HG02973 (cell line): Measurements from ENCODE around the gene TAF1B.
A peak's percentile ranks its signal among the peaks of the same experiment; 100 is the strongest.

Source experiments
- ATAC-seq: cut with Tn5 transposase; IDR thresholded peaks from one replicate; pipeline ENCODE4 v1.9.1; 2021; ENCODE audit warnings: moderate library complexity; ENCODE audit not compliant: unreplicated experiment

Gene TAF1B

GRCh38 chr2:9843229-9844035 is at the start of gene TAF1B:
TSS of gene TAF1B (plus strand) at chr2:9843474. CDS start at chr2:9843542, 68 bp downstream.
- peak; percentile 77 for ATAC-seq

DNA sequence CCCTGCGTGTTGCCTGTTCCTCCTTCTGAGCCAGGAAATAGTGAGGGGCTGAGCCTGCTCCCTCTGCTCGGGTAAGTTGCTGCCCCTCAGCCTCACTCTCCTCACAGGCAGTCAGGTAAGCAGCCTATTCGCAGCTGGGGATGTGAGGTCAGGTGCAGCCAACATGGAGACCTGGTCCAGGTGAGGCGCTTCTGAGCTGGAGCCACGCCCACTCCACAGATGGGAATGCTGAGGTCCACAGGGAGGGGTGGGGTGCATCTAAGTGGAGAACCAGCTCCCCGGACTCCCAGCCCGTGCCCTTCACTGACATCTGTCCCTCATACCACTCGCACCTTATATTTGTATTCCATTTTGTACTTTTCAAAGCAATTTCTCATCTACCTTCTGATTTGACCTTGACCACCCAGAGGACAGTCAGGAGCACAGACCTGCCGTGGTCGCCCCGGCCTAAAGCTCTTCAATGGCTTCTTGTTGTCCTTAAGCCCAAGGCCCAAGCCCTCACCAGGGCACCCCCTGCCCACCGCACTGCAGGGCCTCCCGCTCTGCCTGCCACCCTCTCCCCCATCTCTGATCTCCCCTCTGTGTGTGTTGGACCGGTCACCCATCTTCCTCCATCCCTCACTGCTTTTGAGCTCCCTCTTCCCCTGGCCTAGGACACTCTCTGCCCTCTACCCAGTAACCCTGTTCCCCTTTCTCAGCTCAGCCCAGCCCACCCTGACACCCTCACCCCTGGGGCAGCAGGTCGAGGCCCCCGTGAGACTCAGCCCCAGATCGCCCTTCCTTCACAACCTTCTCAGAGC is 49.2 kb upstream of the TAF1B start:
- no peak for ATAC-seq

DNA sequence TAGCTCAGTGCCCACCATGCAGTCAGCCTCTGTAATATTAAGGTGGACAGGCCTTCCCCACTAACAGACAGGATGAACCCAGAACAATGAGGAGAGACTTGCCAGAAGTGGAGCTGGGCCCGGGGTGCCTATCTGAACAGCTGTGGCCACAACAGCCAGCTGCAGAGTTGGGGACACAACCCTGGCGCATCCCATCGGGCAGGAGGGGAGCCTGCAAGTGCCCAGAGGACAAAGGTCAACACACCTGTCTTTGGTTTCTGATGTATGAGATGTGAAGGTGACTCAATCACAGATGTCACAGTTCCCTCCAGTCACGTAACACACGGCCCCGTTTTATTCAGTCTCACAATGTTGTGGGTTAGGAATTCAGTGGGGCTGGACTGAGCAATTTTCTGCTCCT is 48.2 kb upstream of the TAF1B start:
- no peak for ATAC-seq

DNA sequence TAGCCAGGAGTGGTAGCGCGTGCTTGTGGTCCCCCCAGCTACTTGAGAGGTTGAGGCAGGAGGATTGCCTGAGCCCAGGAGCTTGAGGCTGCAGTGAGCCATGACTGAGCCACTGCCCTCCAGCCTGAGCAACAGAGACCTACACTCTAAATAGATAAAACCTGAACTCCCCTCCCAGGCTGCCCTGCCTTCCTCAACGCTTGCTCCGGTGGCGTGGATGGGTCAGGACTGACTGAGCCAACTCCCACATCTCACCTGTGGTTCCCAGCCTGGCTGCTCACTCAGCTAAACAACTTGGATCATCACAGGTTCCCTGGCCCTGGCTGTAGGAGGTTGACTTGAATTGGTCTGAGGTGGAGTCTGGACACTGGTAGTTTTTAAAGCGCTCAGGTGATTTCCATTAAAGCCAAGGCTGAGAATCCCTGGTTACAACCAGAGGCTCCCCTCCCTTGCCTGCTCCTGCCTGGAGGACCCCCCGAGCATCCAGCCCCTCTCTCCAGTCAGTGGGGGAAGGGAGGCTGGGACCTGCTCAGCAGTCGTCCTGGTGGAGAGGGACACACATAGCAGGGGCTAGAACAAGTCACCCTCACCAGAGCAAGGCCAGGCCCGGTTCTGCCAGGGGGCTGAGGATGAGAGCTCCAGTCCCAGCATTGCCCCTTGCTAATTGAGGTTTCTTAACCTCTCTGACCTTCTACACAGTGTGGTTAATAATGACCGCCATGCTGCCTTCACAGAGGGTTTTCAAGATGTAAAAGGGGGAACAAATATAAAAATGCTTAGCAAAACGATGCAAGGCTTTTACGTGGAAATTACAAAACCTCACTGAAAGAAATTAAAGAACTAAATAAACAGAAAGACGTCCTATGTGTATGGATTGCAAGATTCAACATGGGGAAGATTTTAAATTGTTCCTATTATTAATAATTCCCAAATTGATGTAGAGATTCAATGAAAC is 46.9 kb upstream of the TAF1B start:
- no peak for ATAC-seq

GRCh38 chr2:9797086-9797485 is 46.2 kb upstream of the TAF1B start:
- no peak for ATAC-seq

DNA sequence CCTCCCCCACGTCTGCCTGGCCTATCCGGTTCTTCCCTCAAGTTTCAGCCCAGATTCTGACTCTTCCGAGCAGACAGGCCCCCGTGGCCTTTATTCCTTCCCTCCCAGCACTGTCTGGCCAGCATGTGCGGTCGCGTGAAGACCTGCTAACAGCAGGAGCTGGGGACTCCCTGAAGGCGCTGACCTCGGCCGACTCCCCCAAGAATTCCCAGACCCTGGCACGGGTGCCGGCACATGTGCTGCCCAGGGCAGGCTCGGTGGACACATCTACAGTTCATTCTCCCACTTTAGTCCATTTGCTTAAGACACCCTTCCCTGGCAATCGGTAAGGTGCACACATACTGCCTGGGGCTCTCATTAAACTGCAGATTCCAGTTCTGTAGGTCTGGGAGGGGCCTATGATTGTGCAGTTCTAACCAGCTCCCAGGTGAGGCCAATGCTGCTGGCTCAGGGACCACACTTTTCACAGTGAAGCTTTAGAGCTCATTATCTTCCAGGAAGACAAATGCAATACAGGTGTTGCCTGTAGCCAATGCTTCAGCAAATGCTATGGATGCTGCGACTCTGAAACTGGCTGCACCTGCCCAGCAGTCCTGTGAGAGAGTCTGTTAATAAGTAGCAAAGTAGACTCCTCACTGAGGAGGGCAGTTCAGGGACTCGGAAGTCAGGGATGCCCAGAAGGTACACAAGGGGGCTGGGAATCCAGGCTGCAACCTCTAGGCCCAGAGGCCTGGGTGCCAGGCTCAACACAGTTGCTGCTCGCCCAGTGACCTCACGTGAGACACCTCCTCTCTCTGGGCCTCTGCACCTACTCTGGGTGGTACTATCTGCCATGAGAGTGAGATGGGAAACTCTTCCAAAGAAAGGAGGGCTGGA is 45.4 kb upstream of the TAF1B start:
- no peak for ATAC-seq

DNA sequence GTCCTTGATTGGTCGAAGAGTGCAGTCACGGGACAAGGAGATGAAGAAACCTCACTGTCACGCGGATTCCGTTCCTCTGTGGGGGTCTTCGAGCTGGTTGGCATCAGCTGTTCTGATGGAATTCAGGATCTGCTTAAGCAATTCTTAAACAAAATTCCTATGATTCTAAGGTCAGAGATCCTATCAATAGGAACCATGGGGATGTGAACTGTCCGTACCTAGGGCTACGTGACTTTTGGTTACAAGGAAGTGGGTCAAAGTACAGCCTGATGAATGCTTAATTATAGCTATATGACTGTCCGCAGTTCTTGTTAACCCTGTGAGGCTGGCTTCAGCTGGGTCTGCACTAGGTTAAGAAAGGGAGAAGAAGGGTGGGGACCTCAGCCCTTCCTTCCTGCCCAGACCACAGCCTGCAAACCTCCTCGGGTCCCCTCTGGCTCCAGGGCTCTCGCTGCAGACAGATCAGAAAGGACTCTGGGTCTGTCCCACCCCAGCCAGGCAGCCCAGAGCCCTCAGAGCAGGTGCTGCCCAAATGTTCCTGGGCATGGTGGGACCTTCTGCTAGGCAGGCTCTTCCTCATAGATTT is 44.2 kb upstream of the TAF1B start:
- ATAC-seq = no peak

GRCh38 chr2:9799729-9800632 is 43.3 kb upstream of the TAF1B start:
- peak; percentile 88 for ATAC-seq

- no peak for ATAC-seq
Observed at GRCh38 chr2:9800639-9800974, 42.7 kb upstream of the TAF1B start.

- no peak for ATAC-seq
Observed at GRCh38 chr2:9800975-9801726, 42.1 kb upstream of the TAF1B start.

DNA sequence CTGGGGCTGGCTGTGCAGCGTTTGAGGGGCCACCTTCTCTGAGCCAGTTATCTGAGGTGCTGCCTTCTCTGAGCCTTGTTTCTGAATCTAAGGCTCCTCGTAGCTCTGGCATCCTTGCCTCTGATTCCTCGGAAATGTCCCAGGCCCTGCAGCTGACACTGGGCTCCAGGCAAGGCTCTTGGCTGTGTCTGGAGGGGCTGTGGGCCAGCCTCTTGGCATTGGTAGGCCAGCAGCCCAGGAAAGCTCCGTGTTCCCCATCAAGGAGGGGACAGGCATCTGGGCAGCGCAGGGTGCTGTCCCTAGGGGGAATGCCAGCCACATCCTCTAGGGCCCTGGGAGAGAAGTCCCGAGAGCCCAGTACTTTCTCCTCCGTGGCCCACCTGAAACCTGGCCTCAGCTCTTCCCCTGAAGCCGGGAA is 40.7 kb upstream of the TAF1B start:
- ATAC-seq = no peak

GRCh38 chr2:9803023-9803805 is 40.1 kb upstream of the TAF1B start:
- ATAC-seq = no peak

GRCh38 chr2:9805435-9806297 is 37.6 kb upstream of the TAF1B start:
- ATAC-seq = no peak

- no peak for ATAC-seq
Observed at GRCh38 chr2:9806298-9806610, 37.0 kb upstream of the TAF1B start.

GRCh38 chr2:9806656-9807055 is 36.6 kb upstream of the TAF1B start:
- ATAC-seq = no peak

DNA sequence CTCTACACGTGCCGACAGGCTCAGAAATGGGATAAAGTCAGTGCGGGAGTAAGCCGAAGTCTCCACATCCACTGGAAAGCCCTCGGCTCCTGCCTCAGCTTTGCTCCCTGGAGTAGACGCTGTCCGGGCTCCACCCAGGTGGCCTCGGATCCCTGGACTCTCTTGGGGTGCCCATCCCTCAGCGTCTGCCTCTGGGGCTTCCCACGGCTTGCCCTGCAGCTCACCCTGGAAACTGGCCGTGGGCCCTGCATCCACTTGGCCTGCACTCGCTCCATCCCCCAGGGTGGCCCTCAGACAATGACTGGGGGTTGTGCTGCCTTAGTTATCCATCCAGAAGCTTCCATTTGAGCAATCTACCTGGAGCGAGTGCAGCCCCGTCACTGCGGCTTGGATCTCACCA is 36.2 kb upstream of the TAF1B start:
- ATAC-seq = no peak
